HG03064 (cell line): ENCODE data around the gene WWP2.

ENCODE experiments used
- ATAC-seq: cut with Tn5 transposase; IDR thresholded peaks from one replicate; pipeline ENCODE4 v1.9.1; 2021; ENCODE audit warnings: low read depth; ENCODE audit not compliant: unreplicated experiment

The WWP2 gene

GRCh38 chr16:69829338-69829737, 67.2 kb downstream of the WWP2 start:
- no peak for ATAC-seq

GRCh38 chr16:69830146-69830533, 68.0 kb downstream of the WWP2 start:
- ATAC-seq, result no peak

GRCh38 chr16:69830534-69831211, 68.5 kb downstream of the WWP2 start:
- ATAC-seq, result no peak

- no peak for ATAC-seq
Observed at GRCh38 chr16:69831212-69832123, 69.3 kb downstream of the WWP2 start.

GRCh38 chr16:69833357-69834282, 71.5 kb downstream of the WWP2 start:
- no peak for ATAC-seq

GRCh38 chr16:69834807-69835466, 72.8 kb downstream of the WWP2 start:
- no peak for ATAC-seq

- ATAC-seq, result no peak
Observed at GRCh38 chr16:69836257-69836656, 74.1 kb downstream of the WWP2 start.

- ATAC-seq, result no peak
Observed at GRCh38 chr16:69837380-69837779, 75.2 kb downstream of the WWP2 start.

GRCh38 chr16:69838489-69838888, 76.4 kb downstream of the WWP2 start:
- ATAC-seq, result no peak

GRCh38 chr16:69839240-69839688, 77.1 kb downstream of the WWP2 start:
- ATAC-seq, result no peak

- no peak for ATAC-seq
Observed at GRCh38 chr16:69839798-69840409, 77.8 kb downstream of the WWP2 start.

GRCh38 chr16:69840975-69841374, 78.8 kb downstream of the WWP2 start:
- ATAC-seq, result no peak

GRCh38 chr16:69844441-69844840, 82.3 kb downstream of the WWP2 start:
- no peak for ATAC-seq

GRCh38 chr16:69845181-69845580, 83.0 kb downstream of the WWP2 start:
- no peak for ATAC-seq

GRCh38 chr16:69847643-69848042, 85.5 kb downstream of the WWP2 start:
- ATAC-seq, result no peak

- ATAC-seq, result no peak
Observed at GRCh38 chr16:69848637-69849545, 86.8 kb downstream of the WWP2 start.

- ATAC-seq, result no peak
Observed at GRCh38 chr16:69851491-69852240, 89.5 kb downstream of the WWP2 start.

GRCh38 chr16:69852815-69853214, 90.7 kb downstream of the WWP2 start:
- no peak for ATAC-seq
